A172 (cell line): ENCODE data around the gene EPHA1. TPM values are rescaled to one million over a fixed set of nuclear protein-coding genes. Genes with fewer than 3 reads are reported as not detected.
"Not testable (repeated sequence)": the region's sequence is repeated elsewhere in the genome, so short reads cannot be mapped to it uniquely, and the experiment has no call there.

Experiments used
- DNase-seq: peaks from one replicate; pipeline ENCODE4 v3.0.0-alpha.2; 2015; ENCODE audit warnings: low spot score
- total RNA-seq: library from RNA; depleted of rRNA; stranded (reverse); fragments of >200 nt; shearing (Covaris generic); gene quantifications from 2 replicates; pipeline ENCODE4 v1.2.3, GENCODE V29; 2014

The EPHA1 gene
- total RNA-seq, 1 experiment from 2014 or later = 0.03 TPM

DNA sequence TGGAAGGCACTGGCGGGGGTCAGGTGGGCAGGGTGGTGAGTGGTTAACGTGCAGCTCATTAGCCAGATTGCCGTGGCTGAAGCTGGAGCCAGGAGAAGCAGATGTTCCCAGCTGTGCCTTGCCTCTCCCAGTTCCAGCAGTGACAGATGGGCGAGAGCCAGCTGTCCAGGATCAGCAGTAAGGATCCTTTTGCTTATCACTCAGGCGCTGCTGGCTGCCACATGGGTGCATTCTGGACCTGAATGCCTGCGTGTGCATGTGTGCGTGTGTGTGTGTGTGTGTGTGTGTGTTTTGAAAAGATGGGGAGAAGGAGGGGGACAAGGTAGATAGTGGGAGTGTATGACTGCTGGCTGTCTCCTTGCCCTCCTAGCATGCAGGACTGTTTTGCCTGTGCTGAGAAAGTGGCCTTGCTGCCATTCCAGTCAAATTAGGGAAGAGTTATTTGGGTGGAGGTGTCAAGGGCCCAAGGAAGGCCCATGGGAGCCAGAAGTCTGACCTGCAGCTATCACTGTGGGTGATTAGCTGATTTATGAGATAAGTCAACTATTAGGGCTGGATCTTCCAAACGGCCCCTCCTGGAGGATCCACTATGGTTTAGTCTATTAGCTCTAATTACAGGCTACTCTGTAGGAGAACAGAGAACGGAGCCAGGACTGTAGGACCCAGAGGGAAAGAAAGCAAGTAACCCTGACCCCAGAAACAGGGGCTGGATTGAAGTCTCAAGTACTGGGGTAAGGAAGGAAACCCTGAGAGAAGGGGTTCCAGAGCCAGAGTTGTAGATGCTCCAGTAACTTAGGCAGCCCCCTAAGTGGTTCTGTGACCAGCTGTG, 3.3 kb downstream of the EPHA1 start:
- DNase-seq = no peak

DNA sequence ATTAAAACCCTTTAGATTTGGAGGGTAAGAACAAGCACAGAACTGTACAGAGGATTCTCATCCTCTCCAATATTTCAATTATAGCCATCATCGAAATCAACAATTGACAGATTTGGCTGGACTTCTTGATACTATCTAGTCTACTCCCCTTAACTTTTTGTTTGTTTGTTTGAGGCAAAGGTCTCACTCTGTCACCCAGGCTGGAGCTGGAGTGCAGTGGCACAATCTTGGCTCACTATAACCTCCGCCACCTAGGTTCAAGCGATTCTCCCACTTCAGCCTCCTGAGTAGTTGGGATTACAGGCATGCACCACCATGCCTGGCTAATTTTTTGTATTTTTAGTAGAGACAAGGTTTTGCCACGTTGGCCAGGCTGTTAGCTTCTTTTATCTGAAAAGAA, 6.4 kb downstream of the EPHA1 start:
- not testable (repeated sequence) for DNase-seq

DNA sequence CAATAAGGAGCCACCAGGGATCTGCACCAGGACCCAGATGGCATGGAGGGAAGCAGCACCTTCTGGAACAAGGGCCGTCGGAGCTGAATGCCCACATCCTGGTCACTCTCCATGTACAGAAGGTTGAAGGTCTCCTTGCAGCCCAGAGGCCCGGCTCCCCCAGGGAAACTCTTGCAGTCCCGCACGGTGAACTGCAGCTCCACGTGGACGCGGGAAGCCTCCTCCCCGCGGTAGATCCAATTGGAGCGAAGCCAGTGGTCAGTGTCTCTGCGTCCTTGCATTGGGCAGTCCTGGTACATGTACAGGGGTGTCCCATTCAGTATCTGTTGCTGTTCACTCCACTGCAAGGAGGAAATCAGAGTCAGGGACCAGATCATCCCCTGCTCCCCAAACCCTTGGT, 7.4 kb downstream of the EPHA1 start:
- DNase-seq = no peak

DNA sequence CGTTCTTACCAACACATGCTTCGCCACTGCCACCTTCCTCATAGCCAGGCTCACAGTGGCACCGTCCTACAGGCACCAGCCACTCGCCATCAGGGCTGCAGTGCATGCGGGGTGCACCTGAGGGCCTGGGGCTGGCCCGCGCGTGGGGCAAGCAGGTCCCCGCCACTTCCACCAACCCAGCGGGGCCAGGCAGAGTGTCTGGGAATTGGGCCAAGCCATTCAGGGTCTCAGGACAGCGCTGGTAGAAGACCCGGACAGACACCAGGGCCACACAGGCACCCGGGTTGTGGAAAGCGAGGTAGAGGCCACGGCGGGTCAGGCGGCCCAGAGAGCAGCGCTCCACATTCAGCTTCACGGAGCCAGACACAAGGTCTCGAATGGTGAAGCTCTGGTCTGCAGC, 9.0 kb downstream of the EPHA1 start:
- DNase-seq = no peak

DNA sequence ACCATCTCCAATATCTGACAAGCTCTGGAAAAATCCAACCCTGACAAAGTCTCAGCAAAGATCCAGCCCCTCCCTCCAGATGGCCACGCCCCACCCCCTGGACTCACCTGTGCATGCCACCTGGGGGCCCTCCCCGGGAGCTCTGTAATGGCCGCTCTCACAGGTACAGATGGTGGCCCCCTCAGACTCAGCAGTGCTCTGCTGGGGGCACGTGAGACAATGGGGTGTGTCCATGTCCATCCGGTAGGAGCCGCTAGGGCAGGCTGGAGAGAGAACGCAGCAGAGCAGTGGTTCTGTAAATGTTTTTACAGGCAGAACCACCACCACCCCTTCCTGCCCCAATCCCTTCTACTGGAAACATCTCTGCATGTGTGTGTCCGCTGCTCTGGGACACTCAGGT, 9.5 kb downstream of the EPHA1 start:
- DNase-seq = no peak

DNA sequence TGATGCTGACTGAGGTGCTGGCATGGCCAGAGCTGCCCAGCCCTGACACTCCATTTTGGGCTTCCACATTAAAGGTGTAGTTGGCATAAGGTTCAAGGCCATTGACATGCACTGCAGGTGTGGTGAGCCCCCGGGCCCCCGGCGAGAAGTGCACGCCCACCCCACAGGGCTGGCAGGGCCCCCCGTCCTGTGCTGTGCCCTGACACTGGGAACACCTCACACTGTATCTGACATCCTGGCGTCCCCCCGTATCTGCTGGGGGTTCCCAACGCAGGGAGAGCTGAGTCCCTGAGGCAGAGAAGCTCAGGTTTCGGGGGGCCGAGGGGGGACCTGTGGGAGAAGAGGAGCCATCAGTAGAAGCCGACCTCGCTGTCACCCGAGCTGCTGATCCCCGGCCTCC, 10.0 kb downstream of the EPHA1 start:
- no peak for DNase-seq

DNA sequence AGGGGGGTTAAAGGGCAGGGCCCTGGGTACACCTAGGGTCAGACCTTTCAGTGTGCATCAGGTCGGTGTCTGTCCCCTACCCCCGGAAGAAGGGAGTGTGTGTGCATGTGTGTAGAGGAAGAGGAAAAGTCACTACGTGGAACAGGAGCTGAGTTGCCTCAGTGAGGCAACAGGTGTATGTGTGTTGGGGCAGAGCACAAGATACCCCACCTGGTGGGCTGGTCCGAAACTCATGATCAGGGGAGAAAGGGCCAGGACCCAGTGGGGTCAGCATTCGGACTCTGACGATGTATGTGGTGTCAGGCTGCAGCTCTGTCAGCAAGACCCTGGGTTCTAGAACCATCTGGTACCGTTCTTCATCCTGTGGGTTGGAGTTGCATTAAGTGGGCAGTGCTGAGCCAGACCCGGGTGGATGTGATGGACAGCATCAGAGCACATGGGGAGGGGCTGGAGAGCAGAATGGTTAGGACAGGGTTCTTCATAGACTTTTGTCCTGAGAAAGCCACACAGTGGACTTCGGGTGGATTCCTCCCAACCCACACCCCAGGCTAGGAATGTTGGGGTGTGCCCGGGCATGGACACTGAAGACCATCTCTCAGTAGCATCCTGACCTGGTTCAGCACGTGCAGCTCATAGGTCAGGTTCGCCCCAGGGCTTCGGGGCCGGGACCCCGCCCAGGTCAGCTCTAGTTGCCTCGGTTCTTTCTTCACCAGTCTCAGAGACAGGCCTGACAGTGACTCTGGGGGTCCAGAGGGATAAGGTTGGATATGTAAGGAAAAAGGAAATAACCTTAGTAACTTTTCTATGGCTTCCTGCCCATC, 10.7 kb downstream of the EPHA1 start:
- no peak for DNase-seq

DNA sequence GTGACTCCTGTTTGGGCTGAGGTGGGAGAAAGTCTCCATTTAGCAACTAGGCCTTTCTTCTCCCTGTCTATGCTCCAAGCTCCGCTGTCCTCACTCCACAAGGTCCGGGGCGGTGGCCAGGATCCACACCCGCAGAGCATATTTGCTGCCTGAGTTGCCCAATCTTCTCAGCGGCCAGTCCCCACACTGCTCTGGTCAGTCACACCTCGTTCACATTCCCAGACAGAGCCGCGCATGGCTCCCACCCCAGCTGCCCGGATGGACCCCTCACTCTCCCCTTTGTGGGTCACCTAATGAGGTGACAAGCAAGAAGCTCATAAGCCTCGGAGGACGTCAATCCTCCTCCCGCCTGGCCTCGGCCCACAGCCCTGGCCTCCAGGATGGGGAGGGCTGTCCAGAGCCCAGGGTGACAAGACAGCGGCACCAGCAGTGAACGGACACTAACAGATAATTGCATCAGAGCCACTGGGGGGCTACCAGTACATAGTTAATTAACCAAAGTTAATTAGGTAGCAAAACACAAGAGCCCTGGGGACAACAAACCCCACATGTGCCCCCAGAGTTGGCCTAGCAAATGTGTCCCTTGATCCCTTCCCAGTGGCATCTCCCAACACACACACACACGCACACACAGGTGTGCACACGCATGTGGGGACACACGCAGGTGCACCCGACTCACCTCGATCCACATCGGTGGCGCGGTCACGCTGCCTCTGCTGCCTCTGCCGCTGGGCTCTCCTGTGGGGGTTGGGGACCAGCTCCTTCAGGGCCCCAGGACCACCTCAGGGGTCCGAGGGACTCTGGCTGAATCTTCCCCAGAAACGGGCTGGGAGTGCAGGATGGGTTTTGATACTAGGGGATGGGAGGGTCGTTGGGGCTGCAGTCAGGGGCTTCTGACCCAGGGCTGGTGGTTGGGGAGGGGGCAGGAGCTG, 11.8 kb downstream of the EPHA1 start:
- no peak for DNase-seq

DNA sequence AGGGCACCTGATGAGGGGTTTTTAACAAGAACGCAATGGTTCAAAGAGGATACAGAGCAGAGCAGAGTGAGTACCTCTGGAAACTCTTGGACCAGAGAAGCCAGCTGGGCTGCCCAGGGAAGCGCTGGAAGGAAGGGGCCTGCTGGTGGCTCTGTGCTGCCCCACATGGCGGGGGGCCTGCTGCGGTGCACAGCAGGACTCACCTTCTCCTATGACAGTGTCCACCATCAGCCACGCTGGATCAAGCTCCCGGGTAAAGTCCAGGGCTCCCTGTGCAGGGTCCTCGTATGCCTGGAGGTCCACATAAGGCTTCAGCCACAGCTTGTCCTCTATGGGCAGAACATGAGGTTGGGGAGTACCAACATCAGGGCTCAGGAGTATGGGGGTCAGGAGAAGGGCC, 12.5 kb downstream of the EPHA1 start:
- no peak for DNase-seq

DNA sequence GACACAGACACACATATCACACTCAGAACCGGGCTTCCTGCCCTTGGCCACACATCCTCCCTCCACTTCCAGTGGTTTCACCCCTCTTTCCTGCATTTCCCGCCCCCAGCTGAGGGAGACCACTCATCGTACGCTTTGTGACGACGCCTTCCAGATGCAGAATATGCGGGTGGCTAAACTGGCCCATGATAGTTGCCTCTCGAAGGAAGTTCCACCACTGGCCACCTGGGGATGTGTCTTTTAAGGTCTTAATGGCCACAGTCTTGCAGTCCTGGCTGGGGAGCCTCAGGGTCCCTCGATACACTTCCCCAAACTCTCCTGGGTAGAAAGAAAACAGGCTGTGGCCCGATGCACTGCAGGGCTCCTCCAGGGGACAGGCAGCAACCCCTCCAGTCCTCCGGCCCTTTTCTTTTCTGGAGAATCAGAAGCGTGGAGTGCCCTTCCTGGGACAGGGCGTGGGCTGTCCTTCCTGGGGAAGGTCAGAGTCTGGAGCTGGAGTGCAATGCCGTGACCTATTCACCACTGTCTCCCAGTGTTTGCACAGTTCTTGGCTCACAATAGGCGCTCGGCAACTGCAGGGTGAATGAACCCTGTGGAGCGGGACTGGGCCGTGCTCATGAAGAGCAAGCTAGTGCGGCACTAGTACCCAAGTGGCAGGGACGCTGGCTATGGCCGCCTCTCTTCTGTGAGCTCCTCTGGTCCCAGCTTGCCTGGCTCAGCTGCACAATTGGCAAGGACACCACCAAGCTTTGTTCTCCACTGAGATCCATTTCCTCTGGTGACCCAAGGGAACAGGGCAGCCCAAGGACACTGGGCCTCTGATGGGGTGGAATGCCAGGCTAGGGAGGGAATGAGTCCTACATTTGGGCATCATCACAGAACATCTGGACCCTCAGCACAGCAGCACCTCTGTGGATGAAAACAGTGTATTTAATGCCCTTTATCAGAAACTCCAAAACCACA, 13.2 kb downstream of the EPHA1 start:
- no peak for DNase-seq

DNA sequence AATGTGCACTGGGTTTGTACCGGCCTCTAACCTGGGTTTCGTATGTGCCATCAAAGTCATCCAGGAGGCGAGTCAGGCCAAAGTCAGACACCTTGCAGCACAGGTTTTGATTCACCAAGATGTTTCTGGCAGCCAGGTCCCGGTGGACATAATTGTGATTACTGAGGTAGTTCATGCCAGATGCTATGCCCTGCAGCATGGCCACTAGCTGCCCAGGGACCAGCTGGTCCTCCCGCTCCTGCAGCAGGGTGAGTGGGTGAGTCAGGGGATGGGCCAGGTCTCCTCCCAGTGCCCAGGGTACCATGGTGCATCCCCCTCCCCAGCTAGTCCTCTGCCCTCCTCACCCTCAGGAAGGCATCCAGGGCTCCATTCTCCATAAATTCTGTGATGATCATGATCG, 13.9 kb downstream of the EPHA1 start:
- DNase-seq = no peak

DNA sequence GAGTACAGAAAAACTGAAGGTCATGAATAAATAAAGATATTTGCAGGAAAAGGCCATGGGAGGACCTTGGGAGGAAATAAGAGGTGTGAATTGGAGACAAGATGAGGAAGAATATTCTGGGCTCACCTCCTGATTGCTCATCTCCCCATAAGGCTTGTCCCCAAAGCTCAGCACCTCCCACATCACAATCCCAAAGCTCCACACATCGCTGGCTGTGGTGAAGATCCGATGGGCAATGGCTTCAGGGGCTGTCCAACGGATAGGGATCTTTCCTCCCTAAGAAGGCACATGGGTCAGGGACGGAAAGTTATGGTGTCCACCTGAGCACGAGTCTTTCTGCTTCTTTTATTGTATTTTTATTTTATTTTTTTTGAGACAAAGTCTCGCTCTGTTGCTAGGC, 14.6 kb downstream of the EPHA1 start:
- DNase-seq = no peak

DNA sequence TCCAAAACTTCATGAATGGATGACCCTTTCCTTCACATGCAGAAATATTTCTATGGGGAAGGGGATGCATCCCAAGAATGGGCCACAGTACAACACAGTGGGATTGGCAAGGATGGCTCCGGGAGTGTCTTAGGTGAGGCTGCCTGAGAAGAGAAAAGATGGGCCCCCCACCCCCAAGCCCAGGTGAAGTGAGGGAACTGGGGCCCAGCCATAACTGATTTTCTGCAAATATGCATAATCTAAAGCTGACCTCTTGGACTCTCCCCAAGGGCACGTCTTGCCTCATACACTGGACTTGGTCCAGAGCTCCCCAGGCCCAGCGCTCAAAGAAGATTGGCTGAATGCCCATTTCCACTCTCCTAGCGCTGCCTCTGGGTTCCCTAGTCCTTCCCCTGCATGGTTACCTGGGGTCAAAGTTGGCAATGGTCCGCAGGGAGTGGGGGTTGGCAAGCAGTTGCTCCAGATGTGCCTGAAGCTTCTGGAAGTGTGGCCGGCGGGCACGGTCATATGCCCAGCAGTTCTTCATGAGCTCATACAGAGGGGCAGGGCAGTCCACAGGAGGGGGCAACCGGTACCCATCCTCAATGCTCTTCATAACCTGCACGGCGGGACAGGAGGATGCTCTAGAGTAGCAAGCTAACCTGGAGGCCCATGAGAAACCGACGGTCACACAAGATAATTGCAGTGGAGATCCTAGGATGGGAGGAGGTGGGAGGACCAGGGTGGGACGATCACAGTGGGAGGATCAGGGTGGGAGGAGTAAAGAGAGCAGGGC, 15.2 kb downstream of the EPHA1 start:
- no peak for DNase-seq

DNA sequence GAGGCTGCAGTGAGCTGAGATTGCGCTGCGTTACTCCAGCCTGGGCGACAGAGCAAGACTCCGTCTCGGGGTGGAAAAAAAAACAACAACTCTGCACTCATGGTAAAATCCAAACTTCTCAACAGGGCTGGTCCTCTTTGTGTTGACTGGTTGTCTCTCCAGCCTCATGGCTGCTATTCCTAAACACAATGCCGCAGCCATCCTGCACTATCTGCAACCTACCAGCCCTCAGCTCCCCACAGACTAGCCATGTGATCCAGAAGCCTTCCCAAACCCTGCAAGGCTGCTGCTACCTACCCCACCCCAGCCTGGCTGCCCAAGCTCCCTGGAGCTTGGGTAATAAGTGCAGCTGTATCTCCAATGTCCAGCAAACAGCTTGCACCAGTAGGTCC, 15.8 kb downstream of the EPHA1 start:
- DNase-seq = no peak

DNA sequence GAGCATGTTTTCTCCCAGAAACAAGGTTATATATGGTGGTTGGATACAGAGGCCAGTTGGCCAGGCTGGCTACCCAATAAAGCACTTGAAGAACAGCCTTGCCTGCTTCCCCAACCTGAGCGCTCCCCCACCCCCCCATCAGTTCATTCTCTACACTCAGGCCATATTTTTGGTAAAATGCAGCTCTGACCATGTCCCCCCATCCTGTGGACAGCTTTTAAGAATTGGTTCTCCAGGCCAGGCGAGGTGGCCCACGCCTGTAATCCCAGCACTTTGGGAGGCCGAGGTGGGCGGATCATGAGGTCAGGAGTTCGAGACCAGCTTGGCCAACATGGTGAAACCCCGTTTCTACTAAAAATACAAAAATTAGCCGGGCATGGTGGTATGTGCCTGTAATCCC, 16.2 kb downstream of the EPHA1 start:
- DNase-seq = not testable (repeated sequence)

DNA sequence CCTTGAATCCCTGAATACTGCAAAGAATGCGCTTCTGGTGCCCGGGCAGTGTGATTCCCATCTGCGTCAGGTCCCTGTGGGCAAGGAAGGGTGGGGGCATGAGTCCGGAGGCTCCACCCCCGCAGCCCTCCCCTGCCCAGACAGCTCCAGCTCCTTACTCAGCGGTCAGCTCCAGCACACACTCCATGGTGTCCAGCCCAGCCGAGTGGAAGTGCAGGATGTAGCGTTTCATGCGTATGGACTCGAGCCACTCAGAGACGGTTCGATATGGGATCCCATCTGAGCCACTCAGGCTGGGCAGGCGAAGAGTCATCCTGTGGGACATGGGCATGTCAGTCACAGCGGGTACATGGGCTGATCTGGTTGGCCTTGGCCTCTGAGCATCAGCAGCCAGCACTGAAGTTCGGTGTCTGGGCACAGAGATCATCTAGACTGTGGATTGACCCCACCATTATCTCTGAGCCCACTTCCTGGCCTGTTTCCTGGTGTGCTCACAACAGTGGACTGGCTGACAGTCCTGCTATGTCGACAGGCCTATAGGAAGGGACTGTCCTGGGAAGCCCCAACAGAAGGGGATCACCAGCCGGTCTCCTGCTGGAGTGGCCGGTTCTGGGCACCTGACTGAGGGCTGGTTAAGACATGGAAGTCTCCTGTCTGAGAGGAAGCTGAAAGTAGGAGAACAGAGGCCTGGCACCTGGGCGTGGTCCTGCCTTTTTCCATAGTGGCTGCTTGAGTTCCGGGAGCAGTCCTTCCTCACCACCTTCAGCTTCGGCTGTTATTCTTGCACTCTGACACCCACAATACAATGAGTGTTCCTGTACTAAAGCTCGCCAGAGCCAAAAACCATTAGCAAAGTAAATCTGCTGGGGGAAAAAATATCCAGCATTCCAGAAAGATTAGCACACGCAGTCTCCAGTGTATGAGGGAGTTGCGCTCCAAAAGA, 16.9 kb downstream of the EPHA1 start:
- peak; percentile 54 for DNase-seq

DNA sequence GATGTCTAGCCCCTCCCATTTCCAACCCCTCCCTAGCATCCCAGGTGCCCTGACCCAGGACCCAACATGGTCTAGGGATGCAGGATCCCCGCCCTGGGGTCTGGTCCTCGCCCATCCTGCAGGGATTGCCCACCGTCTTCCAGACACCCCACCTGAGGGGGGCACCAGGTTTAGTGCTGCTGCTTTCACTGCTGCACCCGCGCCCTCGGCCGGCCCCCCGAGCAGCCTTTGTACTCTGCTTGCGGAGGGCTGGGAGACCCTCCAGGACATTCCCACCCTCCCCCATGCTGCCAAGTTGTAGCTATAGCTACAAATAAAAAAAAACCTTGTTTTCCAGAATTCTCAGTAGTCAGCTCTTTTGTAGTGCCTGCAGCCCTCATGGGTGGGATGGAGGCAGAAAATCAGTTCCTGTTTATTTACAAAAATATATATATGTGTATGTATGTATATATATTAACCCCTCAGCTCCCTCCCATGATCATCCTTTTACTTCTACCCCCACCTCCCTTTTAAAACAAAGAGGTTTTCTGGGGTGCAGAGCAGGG, 17.8 kb downstream of the EPHA1 start:
- DNase-seq = no peak

DNA sequence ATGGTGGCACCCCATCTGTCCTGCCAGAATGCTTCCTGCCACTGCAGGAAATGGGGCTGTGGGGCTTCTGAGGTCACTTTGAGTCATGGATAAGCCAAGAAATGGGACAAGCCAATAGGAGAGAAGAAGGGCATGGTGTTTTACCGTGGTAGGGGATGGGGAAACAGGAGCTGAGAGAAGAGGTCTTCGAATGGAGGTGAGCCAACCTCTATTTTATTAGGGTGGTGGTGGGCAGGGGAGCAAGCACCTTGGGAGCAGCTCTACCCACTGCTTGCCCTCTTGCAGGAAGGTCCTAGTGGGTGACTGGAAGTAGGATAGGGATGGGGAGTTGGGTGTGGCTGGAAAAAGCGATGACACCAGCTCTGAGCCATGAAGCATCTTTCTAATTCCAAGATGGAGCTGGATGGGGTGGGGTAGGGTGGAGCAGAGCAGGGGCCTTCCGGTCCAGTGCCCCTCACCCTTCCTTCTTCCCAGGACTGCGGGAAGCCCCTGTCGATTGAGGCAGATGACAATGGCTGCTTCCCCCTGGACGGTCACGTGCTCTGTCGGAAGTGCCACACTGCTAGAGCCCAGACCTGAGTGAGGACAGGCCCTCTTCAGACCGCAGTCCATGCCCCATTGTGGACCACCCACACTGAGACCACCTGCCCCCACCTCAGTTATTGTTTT, 18.4 kb downstream of the EPHA1 start:
- DNase-seq = no peak
